ENCODE measurements around the gene LONP1.

The LONP1 gene

DNA sequence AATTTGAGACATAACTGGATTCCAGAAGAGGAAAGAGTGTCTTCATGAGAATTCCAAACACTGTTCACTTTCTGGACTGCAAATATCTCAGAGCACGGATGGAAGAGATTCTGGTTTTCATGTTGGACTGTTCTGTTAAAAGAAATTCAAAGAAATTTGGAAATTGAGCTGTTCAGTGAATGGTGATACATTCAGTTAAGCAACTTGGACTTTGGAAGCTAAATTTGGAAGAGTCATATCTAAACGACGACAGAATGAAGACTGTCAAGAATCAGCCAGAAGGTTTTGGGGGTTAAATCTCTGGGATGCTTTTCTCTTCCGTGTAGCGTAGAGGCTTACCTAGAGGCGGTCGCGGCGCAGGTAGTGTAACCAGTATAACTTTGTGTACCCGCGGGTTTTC, 71.5 kb downstream of the LONP1 start:
- DNase-seq (ENCODE audit: low read depth) = no peak

DNA sequence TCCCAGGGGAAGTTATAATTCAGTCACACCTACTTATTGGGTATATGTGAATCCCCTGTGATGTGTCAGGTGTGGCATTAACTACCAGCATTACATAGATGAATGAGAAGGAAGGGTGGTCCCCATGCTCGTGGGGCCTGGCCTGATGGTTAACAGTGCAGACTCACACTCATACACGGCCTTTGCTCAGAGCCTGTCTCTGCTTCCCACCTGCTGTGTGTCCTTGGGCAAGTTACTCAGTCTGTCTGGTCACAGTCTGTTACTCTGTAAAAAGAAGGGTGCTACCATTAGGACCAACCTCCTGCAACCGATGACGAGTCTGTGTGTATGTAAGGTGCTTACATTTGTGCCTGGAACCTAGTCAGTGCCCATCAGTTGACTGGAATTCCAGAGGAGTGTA, 73.2 kb downstream of the LONP1 start:
- no peak for DNase-seq (ENCODE audit: low read depth)

DNA sequence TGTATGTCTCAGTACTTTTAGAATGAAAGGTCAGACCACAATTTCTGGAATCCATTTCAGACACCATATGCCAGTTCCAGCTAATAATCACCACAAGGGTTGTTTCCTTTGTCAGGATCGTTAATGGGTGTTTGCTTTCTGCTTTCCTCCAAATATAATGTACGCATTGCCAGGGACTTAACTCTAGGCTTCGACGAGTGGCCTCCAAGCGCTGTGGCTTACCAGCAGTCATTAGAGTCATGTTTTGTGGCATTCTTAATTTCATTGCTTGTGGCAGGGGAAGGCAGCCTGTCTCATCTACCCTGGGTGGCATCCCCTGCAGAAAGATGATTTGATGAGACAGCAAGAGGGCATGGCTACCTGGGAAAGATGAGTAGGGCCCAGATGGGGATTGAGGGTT, 74.5 kb downstream of the LONP1 start:
- DNase-seq (ENCODE audit: low read depth) = no peak

DNA sequence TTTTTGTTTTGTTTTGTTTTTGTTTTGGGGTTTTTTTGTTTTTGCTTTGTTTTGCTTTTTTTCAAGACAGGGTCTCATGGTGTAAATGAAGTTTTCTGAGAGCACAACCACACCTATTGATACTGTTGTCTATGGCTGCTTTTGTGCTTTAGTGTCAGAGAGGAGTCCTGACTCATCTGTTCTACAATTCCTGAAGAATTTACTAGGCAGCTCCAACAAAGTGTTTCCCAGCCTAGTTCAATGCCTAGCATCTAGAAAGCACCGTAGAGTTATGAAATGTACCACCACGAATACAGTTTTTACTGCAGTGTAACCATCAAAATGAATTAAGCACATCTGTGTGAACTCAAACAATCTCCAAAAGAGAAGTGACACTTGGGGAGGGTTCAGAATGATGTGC, 75.9 kb downstream of the LONP1 start:
- no peak for DNase-seq (ENCODE audit: low read depth)

DNA sequence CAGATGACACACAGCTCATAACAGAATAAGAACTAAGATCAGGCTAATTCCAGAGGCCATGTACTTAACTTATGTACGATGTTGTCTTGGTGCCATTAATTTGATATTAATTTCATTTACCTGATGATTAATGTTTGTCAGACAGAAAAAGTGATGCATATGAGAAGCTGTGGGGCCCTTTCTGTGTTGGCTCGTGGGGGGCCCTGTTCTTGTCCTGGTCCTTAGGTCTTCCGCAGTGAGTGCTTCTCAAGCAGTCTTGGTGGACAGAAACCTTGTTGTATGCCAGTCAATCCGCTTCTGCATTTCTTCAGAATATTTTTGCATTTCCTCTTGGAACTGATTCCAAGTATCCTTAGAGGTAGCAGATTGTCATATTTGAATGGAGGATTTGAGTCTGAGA, 76.9 kb downstream of the LONP1 start:
- DNase-seq (ENCODE audit: low read depth) = no peak

DNA sequence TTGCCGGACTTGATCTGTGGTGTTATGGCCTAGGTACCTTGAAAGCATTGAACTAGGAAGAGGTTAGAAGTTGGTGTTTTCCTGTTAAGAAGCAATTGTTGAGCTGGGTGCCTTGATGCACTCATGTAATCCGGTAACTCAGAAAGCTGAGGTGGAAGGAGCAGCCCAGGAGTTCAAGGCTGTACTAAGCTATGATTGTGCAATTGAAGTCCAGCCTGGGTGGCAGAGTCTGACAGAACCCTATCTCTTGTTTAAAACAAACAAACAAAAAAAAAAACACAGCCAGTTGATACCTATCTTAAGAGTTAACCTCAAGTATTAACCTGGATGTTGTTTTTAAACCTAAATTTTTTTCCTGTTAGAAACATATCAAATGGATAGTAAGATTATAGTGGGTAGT, 77.7 kb downstream of the LONP1 start:
- DNase-seq (ENCODE audit: low read depth) = no peak
